CD1c-positive myeloid dendritic cell (primary cell): Measurements from ENCODE around the gene RBM17.
A peak's percentile ranks its signal among the peaks of the same experiment; 100 is the strongest.
"Not testable (repeated sequence)": the region's sequence is repeated elsewhere in the genome, so short reads cannot be mapped to it uniquely, and the experiment has no call there.

Experiments used
- DNase-seq: peaks from one replicate; pipeline ENCODE4 v3.0.0-alpha.2; 2016; ENCODE audit errors: extremely low spot score

The RBM17 gene

DNA sequence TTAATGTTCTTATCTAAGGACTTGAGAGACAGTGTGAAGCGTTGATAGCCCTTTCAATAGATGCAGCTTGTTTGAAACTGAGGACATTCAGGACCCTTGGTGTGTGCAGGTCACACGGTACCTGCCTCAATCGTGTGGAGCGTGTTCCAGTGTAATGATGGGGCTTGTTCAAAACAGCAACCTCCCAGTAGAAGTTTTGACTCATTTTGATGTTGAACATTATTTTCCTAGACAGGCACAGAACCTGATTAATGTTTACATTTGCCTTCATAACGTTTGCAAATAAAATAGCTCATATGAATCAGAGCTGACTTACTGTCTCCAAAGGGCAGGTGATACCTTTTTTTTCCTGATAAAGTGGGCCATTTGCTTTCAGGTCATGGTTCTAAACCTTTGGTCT, 21.3 kb downstream of the RBM17 start:
- no peak for DNase-seq

DNA sequence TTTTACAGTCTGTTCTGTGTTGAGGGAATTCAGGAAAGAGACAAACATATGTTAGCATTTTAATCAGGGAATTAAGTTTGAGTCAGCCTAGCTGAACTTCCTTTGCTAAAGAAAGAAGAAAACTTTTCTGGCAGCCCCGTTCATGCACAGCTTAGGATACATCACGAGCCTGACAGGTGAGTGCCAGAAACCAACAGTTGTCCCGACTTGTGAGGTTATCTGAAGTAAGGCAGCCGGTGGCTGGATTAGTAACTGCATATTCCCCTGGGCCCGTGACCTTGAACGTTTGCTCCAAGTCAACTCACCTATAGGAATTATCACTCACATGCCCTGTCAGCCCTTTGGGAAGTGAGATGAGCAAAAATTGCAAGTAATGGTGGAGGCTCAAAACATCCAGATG, 24.1 kb downstream of the RBM17 start:
- DNase-seq = no peak

DNA sequence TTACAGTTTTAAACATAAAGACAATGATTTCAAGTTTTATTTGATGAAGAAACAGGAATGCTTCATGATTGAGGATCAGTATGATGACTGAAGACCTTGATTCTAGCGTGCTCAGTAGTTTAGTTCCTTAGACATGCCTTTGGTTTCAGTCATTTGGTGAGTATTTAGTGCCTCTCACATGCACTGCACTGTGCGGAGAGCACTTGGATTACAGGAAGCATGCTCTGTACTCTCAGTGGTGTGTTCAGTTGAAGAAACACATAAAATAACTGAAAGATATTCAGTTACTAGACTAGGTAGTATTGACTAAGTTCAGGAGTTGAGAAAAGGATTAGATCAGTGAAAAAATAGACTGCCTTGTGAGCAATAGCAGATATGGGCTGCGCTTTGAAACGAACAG, 25.5 kb downstream of the RBM17 start:
- DNase-seq = no peak

DNA sequence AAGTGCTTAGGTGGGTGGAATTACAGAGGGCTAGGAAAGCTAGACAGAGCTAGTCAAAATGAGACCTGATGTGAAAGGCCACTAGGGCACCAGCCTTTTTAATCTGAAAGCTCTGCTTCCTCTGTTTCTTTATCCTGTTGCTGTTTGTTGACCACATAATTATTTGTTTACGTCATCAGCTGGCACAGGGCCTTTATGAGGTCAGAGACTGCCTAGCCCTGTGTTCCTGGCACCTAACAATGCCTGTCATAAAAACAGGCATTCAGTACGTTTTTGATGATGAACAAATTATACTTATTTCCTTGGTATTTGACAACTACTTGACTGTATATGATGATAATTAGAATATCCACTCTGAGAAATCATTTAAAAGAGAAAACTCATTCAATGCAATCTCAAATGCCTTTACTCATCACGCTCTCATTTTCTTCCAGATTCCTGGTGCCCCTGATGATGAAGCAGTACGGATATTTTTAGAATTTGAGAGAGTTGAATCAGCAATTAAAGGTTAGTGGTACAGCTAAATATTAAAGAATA, 26.0 kb downstream of the RBM17 start:
- DNase-seq = no peak

DNA sequence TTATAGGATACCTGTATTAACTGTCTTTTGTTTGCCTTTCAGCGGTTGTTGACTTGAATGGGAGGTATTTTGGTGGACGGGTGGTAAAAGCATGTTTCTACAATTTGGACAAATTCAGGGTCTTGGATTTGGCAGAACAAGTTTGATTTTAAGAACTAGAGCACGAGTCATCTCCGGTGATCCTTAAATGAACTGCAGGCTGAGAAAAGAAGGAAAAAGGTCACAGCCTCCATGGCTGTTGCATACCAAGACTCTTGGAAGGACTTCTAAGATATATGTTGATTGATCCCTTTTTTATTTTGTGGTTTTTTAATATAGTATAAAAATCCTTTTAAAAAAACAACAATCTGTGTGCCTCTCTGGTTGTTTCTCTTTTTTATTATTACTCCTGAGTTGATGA, 26.6 kb downstream of the RBM17 start:
- DNase-seq = no peak

DNA sequence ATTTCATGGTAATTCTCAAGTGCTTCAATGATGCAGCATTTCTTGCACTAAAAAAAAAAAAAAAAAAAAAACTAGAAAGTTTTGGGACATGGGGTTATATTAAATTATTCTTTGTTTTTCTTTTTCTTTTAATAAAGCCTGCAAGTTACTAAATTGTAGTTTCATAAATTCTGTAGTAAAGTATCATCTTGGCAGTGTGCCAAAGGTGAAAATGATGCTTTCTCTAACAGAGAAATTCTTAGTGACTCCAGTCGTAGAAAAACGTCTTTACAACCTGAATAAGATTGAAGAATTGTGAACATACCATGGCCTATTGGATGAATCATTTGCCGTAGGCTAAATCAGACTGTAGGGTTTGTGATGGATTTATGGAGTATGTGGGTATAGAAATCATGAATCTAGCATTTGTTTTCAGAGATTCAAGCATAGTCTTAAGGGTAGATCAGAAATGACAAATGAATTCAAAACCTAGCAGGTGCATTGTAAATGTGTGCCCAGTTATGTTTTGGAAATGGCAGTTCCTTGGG, 27.1 kb downstream of the RBM17 start:
- no peak for DNase-seq

DNA sequence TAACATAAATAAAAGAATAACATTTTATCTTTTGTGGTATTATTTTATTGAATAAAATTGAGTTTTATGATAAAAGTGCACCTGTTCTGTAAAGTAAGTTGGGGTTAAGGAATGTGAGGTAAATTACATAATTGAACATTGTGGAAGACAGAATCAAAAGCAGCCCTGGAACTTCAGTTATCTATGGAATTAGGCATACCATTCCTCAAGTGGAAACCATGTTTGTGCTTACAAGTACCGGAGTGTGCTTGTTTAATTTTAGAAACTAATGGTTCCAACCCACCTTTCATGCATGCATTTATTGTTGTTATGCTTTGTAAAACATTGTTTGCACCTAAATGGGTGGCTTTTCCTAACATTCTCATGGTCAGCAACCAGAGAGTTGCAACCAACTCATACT, 28.0 kb downstream of the RBM17 start:
- no peak for DNase-seq

DNA sequence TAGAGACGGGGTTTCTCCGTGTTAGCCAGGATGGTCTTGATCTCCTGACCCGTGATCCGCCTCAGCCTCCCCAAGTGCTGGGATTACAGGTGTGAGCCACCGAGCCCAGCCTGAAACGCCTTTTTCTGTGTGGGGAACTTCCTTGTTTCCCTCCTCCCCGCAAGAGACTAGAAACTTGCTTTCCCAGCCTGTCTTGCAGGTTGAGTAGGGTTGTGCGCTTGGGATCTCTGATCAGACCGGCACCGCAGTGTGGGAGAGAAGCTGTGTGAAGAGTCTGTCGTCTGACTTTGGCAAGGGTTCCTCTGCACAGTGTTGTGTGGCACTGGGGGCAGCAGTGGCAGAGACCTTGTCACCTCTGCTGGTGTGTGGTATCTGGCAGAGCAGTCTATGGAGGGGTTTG, 28.9 kb downstream of the RBM17 start:
- no peak for DNase-seq

DNA sequence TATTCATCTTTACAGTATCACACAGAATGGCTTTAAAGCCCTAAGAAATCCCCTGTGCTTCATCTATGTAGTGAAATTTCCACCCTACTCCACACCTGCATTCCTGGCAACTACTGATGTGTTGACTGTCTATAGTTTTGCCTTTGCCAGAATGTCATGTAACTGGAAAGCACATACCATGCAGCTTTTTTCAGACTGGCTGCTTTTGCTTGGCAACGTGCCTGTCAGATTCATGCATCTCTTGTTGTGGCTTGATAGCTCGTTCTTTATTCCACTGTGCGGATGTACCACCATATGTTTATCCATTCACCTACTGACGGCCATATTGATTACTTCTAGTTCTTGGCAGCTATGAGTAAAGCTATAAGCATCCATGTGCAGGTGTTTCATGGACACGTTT, 30.6 kb downstream of the RBM17 start:
- no peak for DNase-seq

DNA sequence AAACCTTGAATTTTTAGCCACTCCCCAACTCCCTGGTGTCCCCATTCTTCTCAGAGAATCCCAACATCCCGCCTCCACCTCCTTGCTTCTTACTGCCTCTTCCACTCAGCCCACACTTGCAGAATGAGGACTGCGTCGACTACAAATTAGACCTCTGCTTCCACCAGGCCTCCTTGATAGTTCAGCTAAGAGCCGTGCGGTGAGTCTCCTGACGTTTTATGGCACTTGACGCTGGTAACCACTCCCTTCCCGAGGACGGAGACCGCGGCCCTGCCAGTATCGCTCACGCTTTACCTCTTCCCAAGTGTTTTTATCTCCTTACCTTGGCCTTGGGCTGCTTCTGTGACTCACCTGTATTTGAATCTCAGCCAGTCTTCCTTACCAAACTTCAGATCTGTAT, 31.1 kb downstream of the RBM17 start:
- no peak for DNase-seq

DNA sequence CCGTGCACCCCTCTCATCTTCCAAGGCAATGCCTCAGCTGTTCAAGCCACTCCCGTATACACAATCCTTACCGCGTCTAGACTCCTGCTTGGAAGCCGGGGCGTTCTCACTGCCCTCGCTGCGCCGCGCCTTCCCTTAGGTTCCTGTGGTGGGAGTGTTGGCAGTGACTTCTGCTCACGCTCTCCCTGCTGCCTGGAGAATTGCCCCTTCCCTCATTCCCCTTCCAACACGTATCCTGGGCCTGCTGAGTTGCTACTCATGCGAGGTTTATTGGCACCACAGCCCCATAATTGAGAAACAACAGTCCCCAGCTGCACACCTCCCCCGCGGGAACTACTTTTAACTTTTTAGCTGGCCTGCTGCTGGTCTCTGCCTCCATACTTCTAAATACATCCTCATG, 31.9 kb downstream of the RBM17 start:
- no peak for DNase-seq

DNA sequence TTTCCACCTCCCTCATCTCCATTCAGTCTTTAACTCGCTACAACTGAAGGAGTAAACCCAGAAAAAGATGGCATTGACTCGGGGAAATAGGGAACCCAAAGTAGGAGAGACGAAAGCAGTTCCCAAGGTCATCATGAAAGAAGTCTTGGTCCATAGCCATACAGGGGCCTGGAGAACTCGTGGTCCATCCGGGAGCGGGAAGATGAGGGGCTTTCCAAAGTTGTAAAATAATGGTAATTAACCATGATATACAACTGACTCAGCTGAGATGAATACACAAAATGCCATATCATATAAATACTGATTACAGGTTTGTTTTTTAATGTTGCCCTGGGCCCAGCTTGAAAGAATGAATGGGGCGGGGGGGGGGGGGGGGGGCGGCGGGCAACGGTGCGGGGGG, 32.3 kb downstream of the RBM17 start:
- no peak for DNase-seq

DNA sequence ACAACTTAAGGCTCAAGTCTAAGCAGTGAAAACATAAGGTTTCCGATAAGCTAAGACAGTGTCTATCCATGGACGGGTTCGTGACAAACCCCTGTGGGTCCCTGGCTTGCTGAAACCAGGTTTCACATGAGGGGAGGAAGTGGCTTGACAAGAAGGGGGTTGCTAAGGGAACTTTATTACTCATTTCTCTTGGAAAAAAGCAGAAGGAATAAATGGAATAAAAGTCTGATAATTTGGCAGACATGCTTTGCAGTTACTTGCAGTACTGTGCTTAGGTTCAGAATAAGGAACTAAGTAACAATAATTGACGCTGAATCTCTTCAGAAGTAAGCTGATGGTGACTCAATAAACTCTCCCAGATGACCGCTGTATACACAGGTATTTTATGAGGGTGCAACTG, 34.7 kb downstream of the RBM17 start:
- peak; percentile 88 for DNase-seq

DNA sequence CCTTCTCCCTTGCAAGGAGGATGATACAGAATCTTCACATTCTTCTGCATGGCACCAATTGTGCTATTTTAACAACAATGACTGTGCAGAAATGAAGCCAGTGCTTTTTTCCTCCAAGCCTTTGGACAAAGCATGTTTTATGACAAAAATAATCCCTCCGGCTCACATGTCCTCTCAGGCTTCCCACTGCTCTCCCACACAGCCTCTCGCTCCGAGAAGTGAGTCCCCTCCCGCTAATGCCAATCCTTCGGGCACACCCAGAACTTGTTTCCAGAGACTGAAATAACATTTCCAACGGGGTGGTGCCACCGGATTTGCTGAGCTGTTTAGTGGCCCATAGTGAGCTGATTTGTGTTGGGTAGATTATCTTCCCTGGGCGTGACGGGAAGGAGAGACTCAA, 35.8 kb downstream of the RBM17 start:
- DNase-seq = peak; percentile 72

DNA sequence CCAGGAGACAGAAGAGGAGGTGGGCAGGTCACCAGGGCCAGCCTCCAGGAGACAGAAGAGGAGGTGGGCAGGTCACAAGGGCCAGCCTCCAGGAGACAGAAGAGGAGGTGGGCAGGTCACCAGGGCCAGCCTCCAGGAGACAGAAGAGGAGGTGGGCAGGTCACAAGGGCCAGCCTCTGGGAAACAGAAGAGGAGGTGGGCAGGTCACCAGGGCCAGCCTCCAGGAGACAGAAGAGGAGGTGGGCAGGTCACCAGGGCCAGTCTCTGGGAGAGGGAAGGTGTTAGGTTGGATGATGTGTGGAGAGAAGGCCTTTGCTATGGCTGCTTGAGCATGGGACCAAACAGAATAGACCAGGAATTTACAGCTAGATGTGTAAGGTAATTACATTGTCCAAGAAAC, 38.6 kb downstream of the RBM17 start:
- not testable (repeated sequence) for DNase-seq

DNA sequence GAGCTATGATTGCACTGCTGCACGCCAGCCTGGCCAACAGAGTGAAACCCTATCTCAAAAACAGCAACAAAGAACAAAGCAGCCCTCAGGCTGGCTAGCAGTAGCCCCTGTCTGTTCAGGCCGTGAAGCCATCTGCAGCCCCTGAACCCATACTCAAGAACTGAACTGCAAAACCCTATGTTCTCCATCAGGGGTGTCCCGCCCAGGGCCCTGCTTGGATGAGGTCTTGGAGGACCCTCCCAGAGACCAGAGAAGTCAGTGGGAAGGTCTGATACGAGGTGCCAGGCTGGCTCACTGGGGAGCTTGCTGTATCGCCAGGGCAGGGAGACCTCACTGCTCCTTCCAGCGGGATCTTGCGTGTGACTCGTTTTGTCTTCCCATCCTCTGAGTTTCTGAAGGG, 39.3 kb downstream of the RBM17 start:
- DNase-seq = no peak

DNA sequence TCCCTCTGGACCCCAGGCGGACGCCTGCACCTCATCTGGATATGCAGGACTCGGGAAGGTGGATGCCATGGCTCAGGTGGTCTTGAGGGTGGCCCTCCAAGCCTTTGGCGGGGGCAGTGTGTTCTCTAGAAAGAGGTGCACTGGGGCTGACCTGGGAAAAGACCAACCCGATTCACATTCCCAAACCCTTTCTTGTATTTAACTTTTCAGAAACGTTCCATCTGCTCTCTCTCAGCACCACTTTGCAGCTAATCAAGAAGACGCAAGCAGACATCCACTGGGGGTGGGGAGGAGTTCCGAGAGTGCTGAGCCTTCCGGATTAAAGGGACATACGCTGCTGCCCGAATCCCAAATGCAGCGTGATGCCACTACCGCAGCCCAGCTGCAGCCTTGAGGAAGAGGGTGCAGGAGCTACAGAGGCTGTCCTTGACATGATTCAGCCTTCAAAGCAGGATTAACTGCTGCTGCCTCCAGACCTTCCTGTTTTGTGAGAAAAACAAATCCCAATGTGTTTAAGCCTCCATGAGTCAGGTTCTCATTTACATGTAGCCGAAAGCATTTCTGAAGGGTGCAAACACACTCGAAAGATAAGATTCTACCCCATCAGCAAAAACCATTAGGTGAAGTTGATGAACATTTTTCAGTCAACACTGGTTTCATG, 39.9 kb downstream of the RBM17 start:
- peak; percentile 74 for DNase-seq

DNA sequence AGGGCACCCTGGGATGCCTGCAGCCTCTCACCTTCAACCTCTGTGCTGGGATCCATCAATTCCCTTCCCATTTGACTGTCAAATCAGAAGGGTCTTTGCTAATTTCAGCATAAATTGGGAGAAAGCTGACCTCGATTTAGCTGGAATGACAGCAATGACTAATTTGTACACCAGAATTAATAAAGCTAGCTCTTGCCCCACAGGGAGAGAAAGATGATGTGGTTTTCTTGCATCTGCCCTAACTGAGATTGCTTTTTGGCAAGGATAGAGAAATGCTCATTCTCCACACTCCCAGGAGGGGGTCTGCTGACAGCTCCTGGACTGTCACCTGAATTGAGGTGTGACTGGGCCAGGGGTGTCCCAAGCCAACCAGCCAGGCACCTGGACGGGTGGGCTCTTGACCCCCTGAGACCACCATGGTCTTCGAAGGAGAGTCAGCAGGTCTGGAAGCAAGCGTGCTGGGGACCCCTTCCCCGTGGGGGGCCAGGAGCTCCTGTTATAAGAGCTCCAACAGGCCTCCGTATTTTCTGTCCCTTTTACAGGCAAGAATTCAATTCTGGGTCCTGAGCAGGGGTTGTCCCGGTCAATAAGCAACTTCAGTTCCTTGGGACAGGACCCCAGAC, 42.1 kb downstream of the RBM17 start:
- no peak for DNase-seq

DNA sequence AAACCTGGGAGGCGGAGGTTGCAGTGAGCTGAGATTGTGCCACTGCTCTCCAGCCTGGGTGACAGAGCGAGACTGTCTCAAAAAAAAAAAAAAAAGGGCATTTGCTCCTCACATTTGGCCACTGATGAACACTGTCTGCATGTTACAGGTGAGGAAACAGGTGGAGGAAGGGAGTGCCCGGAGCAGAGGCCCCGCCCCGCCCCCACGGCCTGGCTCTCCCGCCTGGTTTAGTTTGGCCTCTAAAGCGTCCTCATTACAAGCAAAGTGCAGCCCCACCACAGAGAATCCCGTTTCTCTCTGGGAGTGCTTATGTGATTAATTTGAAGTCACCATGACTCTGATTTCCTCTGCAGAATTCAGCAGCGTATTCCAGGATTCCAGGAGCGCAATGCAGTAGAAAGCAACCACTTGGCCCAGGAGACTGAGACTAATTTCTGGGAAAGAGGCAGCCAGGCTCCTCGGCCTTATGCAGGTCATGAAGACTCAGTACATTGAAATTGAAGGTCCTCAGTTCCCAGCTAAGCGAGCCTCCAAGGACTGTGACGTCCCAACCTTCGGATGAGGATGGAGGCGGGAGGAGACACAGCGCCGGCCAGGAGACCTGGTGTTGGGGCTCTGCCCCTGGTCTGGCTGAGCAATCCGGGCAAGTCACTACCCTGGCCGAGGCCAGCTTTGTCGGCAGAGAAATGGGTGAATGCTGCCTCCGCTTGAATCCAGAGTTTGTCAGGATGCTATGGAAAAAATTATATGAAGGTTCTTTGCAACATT, 44.7 kb downstream of the RBM17 start:
- DNase-seq = no peak

DNA sequence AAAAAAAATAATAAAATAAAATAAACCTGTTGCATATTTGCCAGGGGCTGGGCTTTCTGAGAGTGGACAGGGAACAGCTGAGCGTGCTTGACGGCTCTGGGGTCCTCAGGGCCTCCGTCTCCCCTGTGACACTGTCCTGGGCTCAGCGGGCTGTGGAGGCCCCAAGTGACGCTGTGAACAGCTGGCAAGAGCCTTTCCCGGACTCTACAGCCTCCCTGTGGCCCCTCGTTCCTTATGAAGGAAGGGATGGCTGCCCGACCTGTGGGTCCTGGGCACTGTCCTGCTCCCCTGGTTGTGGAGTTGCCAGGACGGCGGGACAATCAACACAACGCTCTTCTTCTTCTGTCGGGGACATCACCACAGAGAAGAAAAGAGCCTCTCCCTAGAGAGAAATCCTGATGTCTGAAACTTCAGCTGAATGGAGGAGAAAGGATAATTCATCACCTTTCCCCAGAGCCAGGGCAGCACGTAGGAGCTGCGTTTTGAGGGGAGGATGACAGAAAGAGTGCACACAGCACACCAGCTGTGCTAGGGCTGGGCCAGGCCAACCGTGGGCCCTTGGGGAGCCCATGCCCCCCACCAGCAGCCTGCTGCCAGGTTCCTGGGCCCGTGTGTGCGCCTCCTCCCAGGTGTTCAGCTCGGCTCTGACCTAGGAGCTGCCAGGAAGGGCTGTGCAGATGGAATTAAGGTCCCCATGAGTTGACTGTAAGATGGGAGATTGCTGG, 45.4 kb downstream of the RBM17 start:
- DNase-seq = no peak

DNA sequence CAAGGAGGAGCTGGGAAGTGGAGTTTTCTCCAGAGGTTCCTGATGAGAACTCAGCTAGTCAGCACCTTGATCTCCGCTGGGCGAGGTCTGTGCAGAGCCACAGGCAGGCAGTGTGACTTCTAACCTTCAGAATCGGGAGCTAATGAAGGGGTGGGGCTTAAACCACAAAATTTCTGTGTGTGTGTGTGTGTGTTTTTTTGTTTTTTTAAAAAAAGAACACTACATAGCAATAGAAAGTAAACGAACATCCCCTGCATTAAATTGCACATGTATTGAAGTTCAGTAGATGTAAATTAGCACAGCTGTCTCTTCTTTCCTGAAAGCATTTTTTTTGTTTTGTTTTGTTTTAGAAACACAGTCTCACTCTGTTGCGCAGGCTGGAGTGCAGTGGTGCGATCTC, 46.2 kb downstream of the RBM17 start:
- no peak for DNase-seq

DNA sequence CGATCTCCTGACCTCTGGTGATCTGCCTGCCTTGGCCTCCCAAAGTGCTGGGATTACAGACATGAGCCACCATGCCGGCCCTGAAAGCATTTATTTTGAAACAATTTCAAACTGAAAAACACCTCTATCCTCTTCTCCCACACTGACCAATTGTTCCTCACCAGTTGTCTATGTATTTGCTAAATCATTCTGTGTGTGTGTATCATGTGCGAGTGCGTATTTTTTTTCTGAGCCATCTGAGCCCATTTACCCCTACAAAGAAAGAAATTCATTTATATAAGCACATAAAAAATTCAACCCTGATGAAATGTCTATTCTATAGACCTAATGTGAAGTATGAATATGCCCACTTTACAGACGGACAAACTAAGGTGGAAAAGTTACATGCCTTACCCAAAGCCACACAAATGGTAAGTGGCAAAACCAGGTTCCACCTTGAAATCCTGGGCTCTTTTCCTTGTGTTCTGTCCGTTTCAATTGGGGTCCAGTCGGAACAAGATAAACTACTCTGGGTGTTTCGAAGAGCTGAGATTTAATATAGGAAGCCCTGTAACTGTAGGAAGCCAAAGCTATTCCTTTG, 46.8 kb downstream of the RBM17 start:
- no peak for DNase-seq
